GM23248 (cell line): Measurements from ENCODE around the gene TSSK1B. TPM values are rescaled to one million over a fixed set of nuclear protein-coding genes. Genes with fewer than 3 reads are reported as not detected.
"Not testable (repeated sequence)": the region's sequence is repeated elsewhere in the genome, so short reads cannot be mapped to it uniquely, and the experiment has no call there.

ENCODE experiments used
- DNase-seq: peaks from one replicate; pipeline ENCODE4 v3.0.0-alpha.2; 2015
- H2AFZ ChIP-seq: fragments of 200-600 bp; sonication (generic); 2 replicates; pipeline ENCODE4 v1.6.1; 2016; ENCODE audit warnings: antibody characterized with exemption
- H3F3A ChIP-seq: fragments of 200-600 bp; sonication (generic); 2 replicates; pipeline ENCODE4 v1.6.1; 2016; ENCODE audit warnings: mild to moderate bottlenecking, antibody characterized with exemption, mixed run types; ENCODE audit not compliant: insufficient read depth
- H3K27ac ChIP-seq: fragments of 200-600 bp; sonication (generic); 2 replicates; pipeline ENCODE4 v1.5.1; 2016; ENCODE audit warnings: mild to moderate bottlenecking
- H3K27me3 ChIP-seq: fragments of 200-600 bp; sonication (generic); replicated peaks from 2 replicates; pipeline ENCODE4 v1.6.1; 2016; ENCODE audit warnings: mild to moderate bottlenecking; ENCODE audit not compliant: insufficient read depth
- H3K36me3 ChIP-seq: fragments of 200-600 bp; sonication (generic); 2 replicates; pipeline ENCODE4 v1.6.1; 2016; ENCODE audit warnings: low read depth, mild to moderate bottlenecking
- H3K4me1 ChIP-seq: fragments of 200-600 bp; sonication (generic); 2 replicates; pipeline ENCODE4 v1.6.1; 2016; ENCODE audit warnings: mild to moderate bottlenecking; ENCODE audit not compliant: insufficient read depth
- H3K4me2 ChIP-seq: fragments of 200-600 bp; sonication (generic); one replicate; pipeline ENCODE4 v1.6.1; 2016; ENCODE audit warnings: mild to moderate bottlenecking; ENCODE audit not compliant: unreplicated experiment
- H3K4me3 ChIP-seq: fragments of 200-600 bp; sonication (generic); 2 replicates; pipeline ENCODE4 v1.5.1; 2016; ENCODE audit warnings: mild to moderate bottlenecking
- H3K79me2 ChIP-seq: fragments of 200-600 bp; sonication (generic); 2 replicates; pipeline ENCODE4 v1.6.1; 2016; ENCODE audit warnings: mild to moderate bottlenecking; ENCODE audit not compliant: insufficient read depth
- H3K9ac ChIP-seq: fragments of 200-600 bp; sonication (generic); 2 replicates; pipeline ENCODE4 v1.6.1; 2016; ENCODE audit warnings: mild to moderate bottlenecking
- H3K9me2 ChIP-seq: fragments of 200-600 bp; sonication (generic); 2 replicates; pipeline ENCODE4 v1.6.1; 2016; ENCODE audit warnings: mixed run types, mild to moderate bottlenecking, moderate library complexity; ENCODE audit not compliant: insufficient read depth
- H3K9me3 ChIP-seq: fragments of 200-600 bp; sonication (generic); one replicate; pipeline ENCODE4 v1.6.1; 2017; ENCODE audit warnings: low read depth
- H4K20me1 ChIP-seq: fragments of 200-600 bp; sonication (generic); 2 replicates; pipeline ENCODE4 v1.6.0; 2016; ENCODE audit not compliant: insufficient read depth
- EZH2 ChIP-seq: fragments of 200-600 bp; sonication (generic); IDR thresholded peaks from 2 replicates; pipeline ENCODE4 v1.6.1; 2018; ENCODE audit warnings: antibody characterized with exemption, mild to moderate bottlenecking; ENCODE audit not compliant: insufficient read depth, poor library complexity, severe bottlenecking
- EZH2phosphoT487 ChIP-seq: fragments of 200-600 bp; sonication (generic); IDR thresholded peaks from 2 replicates; pipeline ENCODE4 v1.6.1; 2018; ENCODE audit warnings: antibody characterized with exemption, moderate library complexity, mild to moderate bottlenecking, low read depth; ENCODE audit not compliant: insufficient read depth
- WGBS, 2 experiments: methylation state at CpG; one replicate each; pipeline ENCODE4 v1.1.6; 2015 to 2017; ENCODE audit warnings: low lambda C conversion rate in 2 of 2, low coverage in 1 of 2; ENCODE audit errors: missing lambda C conversion rate in 2 of 2; 5-methylcytosine and 5-hydroxymethylcytosine counted together
- in situ Hi-C: fragments of 300-500 bp; cut with MboI; formaldehyde crosslinking; loops from 2 replicates; pipeline ENCODE4 v1.15.0; 2020
- polyA plus RNA-seq: library from polyadenylated mRNA; unstranded; fragments of >200 nt; fragmentation: Nextera tagmentation; extraction: Ambion mirVana; gene quantifications from 2 replicates; pipeline ENCODE4 v1.2.1, GENCODE V29; 2016
- total RNA-seq: library from RNA; depleted of rRNA; stranded (reverse); fragments of >200 nt; shearing (Covaris generic); gene quantifications from 2 replicates; pipeline ENCODE4 v1.2.3, GENCODE V29; 2014; rRNA removed

The TSSK1B gene
- total RNA-seq, result not detected in 2 replicates
- polyA plus RNA-seq, result not detected in 2 replicates

DNA sequence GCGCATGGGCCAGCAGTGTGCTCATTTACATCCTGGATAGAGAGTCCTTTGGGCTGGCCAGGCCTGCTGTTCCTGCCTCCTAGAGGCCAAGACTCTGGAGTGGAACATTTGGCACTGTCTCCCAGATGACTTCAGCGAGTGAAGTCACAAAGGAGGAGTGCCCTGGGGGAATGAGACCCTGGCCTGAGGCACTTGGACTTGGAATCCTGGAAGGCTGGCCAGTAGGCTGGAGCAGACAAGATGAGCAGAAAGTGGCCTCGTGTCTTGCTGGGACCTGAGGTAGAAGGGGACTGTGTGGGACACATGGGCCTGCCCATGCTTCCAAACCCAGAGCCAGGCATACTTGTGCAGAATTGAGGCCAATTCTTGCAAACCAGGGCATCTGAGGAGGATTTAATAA lies at the start of gene TSSK1B:
Gene TSSK1B, minus strand, starts transcription at position 101 of the 400 bp plus-strand sequence. CDS start 150 bp downstream, outside the sequence.
- H3K9me3 ChIP-seq, result no peaks in the 10 kb centered on the region
- WGBS, 2 experiments, result 49 to 51% methylated on average over 3 of the region's 3 CpGs
- H3K4me1 ChIP-seq, result no peaks in the 10 kb centered on the region
- no peaks in the 10 kb centered on the region for H3K9me2 ChIP-seq
- H3K36me3 ChIP-seq, result no peaks in the 10 kb centered on the region
- H3K9ac ChIP-seq, result no peak within 1 kb of the TSS
- no peaks in the 10 kb centered on the region for H3K79me2 ChIP-seq
- no peaks in the 10 kb centered on the region for H4K20me1 ChIP-seq
- no peak for TF ChIP-seq EZH2
- no peak for TF ChIP-seq EZH2phosphoT487
- no peak within 1 kb of the TSS for H3K4me2 ChIP-seq
- no peak within 1 kb of the TSS for H3K27ac ChIP-seq
- H3K27me3 ChIP-seq, result no peaks in the 10 kb centered on the region
- no peak within 1 kb of the TSS for H2AFZ ChIP-seq
- no peak within 1 kb of the TSS for H3K4me3 ChIP-seq
- no peaks in the 10 kb centered on the region for H3F3A ChIP-seq
- no peak for DNase-seq
- in situ Hi-C loops, result no loop called here

DNA sequence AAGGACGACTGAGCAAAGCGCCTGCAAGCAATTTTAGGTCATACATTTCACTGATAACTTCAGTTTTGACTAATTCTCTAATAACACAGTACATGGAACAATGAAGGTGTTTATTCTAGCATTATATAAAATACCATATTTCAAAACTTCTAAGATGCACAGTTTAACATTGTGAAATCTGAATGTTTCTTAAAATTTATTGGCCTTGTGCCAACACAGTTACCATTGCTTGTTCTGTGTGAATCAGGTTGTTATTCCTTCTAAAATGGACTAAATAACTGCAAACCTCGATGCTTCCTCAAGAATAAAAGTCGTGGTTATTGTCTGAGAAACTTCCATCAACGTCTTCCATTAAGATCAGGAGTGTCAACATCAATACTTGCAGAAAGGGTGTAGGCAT lies 45.5 kb upstream of the TSSK1B start:
- no peaks in the 10 kb centered on the region for H3K9me3 ChIP-seq
- no peak overlapping the region for H3K27ac ChIP-seq
- H3K4me2 ChIP-seq, result no peak overlapping the region
- H3K79me2 ChIP-seq, result no peaks in the 10 kb centered on the region
- no peak for DNase-seq
- H3F3A ChIP-seq, result no peaks in the 10 kb centered on the region
- 59 to 64% methylated on average over 5 of the region's 5 CpGs for WGBS, 2 experiments
- no peak for TF ChIP-seq EZH2
- no peak overlapping the region for H3K4me3 ChIP-seq
- no peaks in the 10 kb centered on the region for H3K4me1 ChIP-seq
- no peaks in the 10 kb centered on the region for H3K9me2 ChIP-seq
- H3K9ac ChIP-seq, result no peak overlapping the region
- H3K27me3 ChIP-seq, result no peaks in the 10 kb centered on the region
- H2AFZ ChIP-seq, result no peak overlapping the region
- no peaks in the 10 kb centered on the region for H3K36me3 ChIP-seq
- H4K20me1 ChIP-seq, result no peaks in the 10 kb centered on the region
- in situ Hi-C loops, result no loop called here

DNA sequence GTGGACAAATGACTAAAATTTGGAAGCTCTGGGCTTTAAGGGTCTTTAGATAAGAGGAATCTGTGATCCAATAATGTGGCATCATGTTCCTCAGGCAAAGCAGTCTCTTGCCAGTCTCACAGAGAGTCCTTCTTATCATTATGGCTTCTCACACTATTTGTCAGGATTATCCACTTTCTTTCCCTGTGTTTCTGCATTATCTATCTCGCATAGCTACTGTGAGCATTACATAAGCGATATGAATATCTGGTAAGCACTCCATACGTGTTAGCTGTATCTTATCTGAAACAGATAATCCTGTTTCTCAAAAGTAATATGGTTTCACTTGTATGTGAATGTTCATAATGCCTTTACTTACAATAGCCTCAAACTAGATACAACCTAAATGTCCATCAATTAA lies 43.9 kb upstream of the TSSK1B start:
- 88 to 89% methylated on average over 3 of the region's 3 CpGs for WGBS, 2 experiments
- H3K4me1 ChIP-seq, result no peaks in the 10 kb centered on the region
- TF ChIP-seq EZH2phosphoT487 (no peak), EZH2 (no peak)
- H2AFZ ChIP-seq, result no peak overlapping the region
- H3K79me2 ChIP-seq, result no peaks in the 10 kb centered on the region
- no peaks in the 10 kb centered on the region for H4K20me1 ChIP-seq
- no peaks in the 10 kb centered on the region for H3K36me3 ChIP-seq
- H3K9me2 ChIP-seq, result no peaks in the 10 kb centered on the region
- no peaks in the 10 kb centered on the region for H3F3A ChIP-seq
- no peak for DNase-seq
- in situ Hi-C loops, result no loop called here
- H3K9ac ChIP-seq, result no peak overlapping the region
- H3K4me3 ChIP-seq, result no peak overlapping the region
- H3K27me3 ChIP-seq, result no peaks in the 10 kb centered on the region
- no peaks in the 10 kb centered on the region for H3K9me3 ChIP-seq
- H3K4me2 ChIP-seq, result no peak overlapping the region
- H3K27ac ChIP-seq, result no peak overlapping the region

- Histone ChIP-seq H3K27ac (no peak overlapping the region), H3F3A (no peaks in the 10 kb centered on the region), H3K9ac (no peak overlapping the region), H4K20me1 (no peaks in the 10 kb centered on the region), H2AFZ (no peak overlapping the region), H3K4me2 (no peak overlapping the region), H3K4me3 (no peak overlapping the region), H3K36me3 (no peaks in the 10 kb centered on the region), H3K9me3 (no peaks in the 10 kb centered on the region), H3K4me1 (no peaks in the 10 kb centered on the region), H3K9me2 (no peaks in the 10 kb centered on the region), H3K79me2 (no peaks in the 10 kb centered on the region), H3K27me3 (no peaks in the 10 kb centered on the region)
- no peak for TF ChIP-seq EZH2
- no peak for TF ChIP-seq EZH2phosphoT487
- DNase-seq, result no peak
- 41 to 43% methylated on average over 5 of the region's 5 CpGs for WGBS, 2 experiments
- in situ Hi-C loops, result no loop called here
Observed at GRCh38 chr5:113474100-113474728, 39.4 kb upstream of the TSSK1B start.

GRCh38 chr5:113463032-113463431 lies 28.2 kb upstream of the TSSK1B start:
- H3K36me3 ChIP-seq, result no peaks in the 10 kb centered on the region
- in situ Hi-C loops, result no loop called here
- no peaks in the 10 kb centered on the region for H4K20me1 ChIP-seq
- H3K9me3 ChIP-seq, result no peaks in the 10 kb centered on the region
- no peak overlapping the region for H3K4me3 ChIP-seq
- H3K4me1 ChIP-seq, result no peaks in the 10 kb centered on the region
- no peaks in the 10 kb centered on the region for H3K9me2 ChIP-seq
- H3K27me3 ChIP-seq, result no peaks in the 10 kb centered on the region
- no peaks in the 10 kb centered on the region for H3F3A ChIP-seq
- no peak overlapping the region for H3K27ac ChIP-seq
- no peak overlapping the region for H3K9ac ChIP-seq
- no peaks in the 10 kb centered on the region for H3K79me2 ChIP-seq
- no peak for DNase-seq
- no peak overlapping the region for H3K4me2 ChIP-seq
- H2AFZ ChIP-seq, result no peak overlapping the region
- TF ChIP-seq EZH2phosphoT487, result no peak
- TF ChIP-seq EZH2, result no peak

GRCh38 chr5:113457106-113457505 lies 22.3 kb upstream of the TSSK1B start:
- in situ Hi-C loops, H3K9ac ChIP-seq, H3K27me3 ChIP-seq: not testable (repeated sequence)

More at GRCh38 chr5:113457106-113457505, 22.3 kb upstream of the TSSK1B start:
- H3K27ac ChIP-seq, H3F3A ChIP-seq, H4K20me1 ChIP-seq, H3K4me3 ChIP-seq, H3K36me3 ChIP-seq, H3K9me3 ChIP-seq, H3K4me1 ChIP-seq, H2AFZ ChIP-seq, H3K9me2 ChIP-seq, H3K4me2 ChIP-seq, DNase-seq, H3K79me2 ChIP-seq: not testable (repeated sequence)
- WGBS, 2 experiments, result 81% methylated on average over 19 to 21 of the region's 21 CpGs
